HTERT RPE-1 (cell line): ENCODE results near the gene S100A13.
"Not testable (repeated sequence)": the region's sequence is repeated elsewhere in the genome, so short reads cannot be mapped to it uniquely, and the experiment has no call there.

Experiments
- in situ Hi-C: fragments of 300-500 bp; cut with MboI; formaldehyde crosslinking; loops from 4 replicates; pipeline ENCODE4 v1.14.3; 2020; ENCODE audit warnings: low sequenced_read_pairs

S100A13 gene

DNA sequence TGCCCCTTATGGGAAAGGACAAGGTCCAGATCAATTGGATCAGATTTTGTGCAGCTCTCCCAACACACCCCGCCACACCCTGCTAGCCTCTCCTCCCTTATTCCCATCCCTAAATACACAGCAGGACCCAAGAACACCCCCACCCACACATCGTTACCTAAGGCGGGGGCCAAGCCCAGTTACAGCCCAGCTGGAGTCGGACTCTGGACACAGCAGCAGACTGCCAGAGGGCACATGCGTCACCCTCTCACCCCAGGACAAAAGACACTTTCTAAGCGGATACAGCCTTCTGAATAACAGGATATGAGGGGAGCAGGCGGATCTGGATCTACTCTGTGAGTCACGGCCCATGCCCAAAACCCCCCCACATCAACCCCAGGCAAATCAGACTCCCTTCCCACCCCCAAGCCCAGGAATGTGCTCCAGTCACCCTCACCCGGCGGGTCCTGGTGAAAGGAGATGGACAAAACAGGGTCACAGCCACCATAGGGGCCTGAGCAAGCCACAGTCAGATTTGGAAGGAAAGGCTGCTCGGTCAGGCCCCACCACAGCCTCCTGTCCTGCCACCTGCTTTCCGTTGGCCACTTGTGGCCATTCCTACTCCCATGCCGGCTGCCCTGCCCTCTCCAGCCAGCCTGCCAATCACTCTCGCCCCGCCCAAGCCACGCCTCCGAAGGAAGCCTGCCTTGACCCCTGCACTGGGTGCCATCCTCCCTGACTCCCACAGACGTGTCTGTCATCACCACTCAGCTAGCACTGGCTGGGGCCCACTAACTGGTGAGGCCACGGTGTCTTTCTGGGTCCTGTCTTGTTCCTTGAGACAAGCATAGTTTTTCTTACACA is 18.3 kb downstream of the S100A13 start:
- in situ Hi-C loops = no loop called here

DNA sequence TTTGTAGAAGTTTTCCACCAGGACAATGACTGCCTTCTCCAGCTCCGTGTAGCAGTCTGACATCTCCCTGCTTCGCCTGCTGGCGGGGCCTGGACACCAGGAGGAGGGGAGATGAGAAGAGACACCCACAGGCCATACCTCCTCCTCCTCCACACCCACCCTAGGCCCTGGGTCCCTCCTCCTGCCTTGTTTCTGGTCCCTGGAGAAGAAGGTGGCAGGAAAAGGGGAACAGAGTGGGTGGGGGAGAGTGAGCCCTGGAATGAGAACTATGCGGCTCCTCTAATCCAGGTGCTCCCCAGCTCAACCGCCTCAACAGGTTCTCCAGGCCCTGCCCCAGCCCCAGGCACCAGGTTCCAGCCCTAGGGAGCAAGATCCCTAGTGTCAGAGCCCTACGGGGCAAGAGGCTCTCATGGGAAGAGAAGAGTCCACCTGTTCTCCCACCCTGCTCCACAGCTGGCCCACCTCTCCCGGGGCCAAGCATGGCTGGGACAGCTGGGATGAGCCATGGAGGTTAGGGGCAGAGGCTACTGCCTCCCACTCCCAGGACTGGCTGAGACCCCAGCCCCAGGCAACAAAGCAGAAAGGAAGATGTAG is 19.1 kb downstream of the S100A13 start:
- in situ Hi-C loops = no loop called here

DNA sequence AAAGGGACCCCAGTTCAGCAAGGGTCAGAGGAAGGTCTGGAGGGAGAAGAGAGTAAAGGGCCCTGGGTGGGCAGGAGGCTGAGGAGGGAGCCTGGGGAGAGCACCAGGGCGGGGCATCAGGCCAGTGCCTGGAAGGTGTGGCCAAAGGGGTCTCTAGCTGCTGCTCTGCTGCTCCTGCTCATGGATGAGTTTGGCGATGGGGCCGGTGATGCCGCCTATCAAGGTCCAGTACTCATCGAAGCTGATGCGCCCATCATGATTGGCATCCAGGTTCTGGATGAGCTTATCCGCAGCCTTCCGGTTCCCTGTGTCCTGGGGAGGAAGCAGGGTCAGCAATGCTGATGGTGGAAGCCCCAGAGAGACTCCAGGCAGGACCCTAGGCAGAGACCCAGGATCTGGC is 19.9 kb downstream of the S100A13 start:
- in situ Hi-C loops = no loop called here

DNA sequence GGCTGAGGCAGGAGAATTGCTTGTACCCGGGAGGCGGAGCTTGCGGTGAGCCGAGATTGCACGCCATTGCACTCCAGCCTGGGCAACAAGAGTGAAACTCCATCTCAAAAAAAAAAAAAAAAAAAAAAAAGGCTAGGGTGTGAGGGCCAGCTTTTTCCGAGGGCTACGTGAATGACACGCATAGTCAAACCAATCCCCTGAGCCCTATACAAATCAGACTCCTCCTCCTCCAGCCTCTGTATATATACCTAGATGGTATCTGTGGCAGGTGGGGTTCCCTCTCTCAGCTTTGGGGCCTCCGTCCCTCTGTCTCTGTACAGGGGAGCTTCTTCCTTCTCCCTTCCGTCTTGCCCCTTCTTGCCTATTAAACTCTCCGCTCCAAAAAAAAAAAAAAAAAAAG is 21.1 kb downstream of the S100A13 start:
- in situ Hi-C loops = no loop called here

DNA sequence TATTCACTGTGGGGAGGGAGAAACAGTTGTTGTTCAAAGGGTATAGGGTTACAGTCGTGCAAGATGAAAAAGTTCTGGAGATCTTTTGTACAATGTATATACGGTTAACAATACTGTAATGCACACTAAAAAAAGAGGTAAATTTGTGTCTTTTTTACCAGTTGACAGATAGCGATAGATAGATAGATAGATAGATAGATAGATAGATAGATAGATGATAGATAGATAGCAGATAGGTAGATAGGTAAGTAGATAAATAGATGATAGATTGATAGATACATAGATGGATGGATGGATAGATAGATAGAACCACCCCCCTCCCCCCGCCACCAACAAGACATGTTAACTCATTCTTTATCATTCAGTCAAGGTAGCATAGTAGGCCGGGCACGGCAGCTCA is 24.6 kb downstream of the S100A13 start:
- in situ Hi-C loops = no loop called here

DNA sequence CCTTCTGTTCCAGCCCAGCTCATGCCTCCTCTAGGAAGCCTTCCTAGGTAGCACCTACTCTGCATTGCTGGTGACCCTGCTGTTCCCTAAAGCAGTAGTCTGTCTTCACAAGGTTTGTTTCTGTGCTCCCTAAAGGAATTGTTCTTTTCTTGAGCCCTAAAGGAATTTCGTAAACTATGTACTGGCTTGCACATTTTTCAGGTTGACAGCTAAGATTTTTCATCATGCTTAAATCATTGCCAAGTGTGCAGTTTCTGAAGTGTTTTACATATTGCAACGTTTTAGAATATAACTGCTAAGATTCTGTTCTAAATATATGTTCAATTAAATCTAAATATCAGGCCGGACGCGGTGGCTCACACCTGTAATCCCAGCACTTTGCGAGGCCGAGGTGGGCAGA is 27.5 kb downstream of the S100A13 start:
- in situ Hi-C loops = no loop called here

DNA sequence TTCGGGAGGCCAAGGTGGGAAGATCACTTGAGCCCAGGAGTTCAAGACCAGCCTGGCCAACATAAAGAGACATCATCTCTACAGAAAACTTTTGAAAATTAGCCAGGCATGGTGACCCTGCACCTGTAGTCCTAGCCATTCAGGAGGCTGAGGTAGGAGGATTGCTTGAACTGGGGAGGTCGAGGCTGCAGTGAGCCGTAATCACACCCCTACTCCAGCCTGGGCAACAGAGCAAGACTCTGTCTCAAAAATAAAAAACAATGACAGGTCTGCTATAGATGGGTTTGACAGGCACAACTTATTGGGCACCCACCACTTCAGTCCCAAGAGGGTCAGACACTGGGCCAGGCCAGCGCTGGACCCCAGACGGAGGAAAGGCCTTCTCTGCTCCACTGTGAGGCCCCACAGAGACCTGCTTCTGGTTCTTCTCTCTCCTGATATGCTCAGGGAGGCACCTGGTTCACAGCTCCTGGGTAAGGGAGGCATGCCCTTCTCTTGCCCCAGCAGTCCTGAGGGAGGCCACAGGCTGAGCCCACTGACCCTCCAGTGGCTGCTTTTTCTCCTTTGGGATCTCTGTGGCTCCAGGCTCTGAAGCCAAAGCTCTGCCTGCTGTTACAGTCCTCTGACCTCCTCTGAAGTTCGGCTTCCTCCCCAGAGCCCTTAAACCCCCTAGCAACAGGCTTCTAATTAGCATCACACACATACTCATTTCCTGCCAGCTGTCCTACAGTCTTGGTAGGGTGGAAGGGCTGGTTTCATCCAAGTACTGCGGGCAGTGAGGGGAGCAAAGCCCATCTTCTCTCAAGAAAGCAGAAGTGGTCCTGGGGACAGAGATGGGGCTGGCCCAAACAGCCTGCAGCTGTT is 28.8 kb downstream of the S100A13 start:
- in situ Hi-C loops = no loop called here

DNA sequence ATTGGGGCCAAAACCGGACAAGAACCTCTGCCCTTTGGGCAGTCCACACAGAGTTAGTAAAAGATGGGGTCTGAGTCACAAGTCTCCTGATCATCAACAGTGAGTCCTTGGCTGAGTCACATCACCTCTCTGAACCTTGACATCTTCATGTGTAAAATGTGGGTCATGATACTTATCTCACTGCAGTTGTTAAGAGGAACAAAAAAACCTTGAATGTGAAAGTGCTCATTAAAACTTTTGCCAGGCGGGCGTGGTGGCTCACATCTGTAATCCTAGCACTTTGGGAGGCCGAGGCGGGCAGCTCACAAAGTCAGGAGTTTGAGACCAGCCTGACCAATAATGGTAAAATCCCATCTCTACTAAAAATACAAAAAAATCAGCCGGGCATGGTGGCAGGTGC is 30.1 kb downstream of the S100A13 start:
- in situ Hi-C loops = no loop called here

DNA sequence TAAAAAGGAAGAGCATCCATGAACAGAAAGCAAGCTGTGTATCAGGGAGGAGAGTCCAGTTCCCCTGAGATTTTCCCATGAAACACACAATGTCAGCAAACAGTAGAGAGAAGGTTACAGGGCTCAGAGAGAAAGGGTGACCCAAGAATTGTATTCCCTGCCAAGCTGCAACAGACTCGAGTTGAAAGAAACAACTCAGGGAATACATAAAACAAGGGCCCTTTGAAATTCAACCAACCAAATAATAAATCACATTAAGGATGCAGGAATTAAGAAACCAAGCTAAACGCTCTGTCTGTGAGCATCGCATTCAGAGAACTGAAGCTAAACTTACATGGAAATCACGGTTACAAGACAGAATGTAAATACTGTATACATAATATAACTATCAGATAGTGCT is 34.6 kb downstream of the S100A13 start:
- in situ Hi-C loops = no loop called here

DNA sequence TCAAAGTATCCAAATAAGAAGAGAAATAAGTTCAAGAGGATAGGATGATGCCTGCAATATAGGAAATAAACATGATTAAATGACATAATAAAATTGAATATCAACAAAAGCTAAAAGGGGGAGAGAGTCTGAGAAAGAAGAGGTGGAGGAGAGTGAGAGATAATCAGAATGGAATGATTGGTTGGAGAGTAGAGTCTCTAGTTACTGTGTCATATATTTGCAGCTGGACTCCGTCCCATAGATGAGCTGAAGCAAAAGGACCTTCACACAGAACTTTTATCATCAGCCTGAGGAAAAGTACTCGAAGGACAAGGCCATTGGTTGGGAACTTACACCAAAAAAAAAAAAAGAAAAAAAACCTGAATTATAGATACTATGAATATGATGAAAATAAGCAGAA is 38.8 kb downstream of the S100A13 start:
- in situ Hi-C loops = no loop called here

DNA sequence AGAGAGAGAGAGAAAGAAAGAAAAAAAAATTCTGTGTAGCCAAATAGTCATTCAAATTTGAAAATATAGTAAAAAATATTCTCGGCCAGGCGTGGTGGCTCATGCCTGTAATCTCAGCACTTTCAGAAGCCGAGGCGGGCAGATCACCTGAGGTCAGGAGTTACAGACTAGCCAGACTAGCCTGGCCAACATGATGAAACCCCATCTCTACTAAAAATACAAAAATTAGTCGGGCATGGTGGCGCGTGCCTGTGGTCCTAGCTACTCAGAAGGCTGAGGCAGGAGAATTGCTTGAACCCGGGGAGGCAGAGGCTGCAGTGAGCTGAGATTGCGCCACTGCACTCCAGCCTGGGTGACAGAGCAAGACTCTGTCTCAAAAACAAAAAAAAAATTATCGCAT is 39.3 kb downstream of the S100A13 start:
- in situ Hi-C loops = not testable (repeated sequence)

DNA sequence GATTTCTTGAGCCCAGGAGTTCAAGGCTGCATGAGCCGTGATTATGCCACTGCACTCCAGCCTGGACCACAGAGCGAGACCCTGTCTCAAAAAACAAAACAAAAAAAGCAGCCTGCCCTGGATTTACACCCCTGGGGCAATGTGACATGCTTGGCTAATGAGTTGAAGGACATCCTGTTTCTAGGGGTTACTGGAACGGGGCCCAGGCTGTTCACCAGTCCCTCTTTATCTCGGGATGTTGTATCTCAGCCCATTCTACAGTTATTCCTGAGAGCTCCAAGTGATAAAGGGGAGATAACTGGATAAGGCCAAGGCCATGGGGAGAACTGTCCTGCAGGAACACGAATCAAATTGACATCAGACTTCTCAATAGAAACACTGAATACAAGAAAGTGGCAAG is 40.0 kb downstream of the S100A13 start:
- in situ Hi-C loops = no loop called here

DNA sequence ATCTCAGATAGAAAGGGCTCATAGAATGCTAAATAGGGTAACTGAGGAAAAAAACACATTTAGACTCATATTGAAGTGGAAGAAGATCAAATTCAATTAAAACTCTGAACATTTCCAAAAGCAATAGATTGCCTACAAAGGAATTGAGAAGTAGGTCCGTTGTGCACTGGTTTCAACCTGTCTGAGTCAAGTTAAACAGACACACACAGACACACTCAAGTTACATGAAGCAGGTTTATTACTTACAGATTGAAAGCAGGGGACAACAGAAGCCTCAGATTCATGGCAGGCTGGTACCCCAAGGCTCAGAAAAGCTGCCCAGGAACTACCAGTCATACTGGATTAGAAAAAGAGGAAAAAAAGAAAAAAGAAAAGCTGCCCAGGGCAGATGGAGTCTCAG is 41.0 kb downstream of the S100A13 start:
- in situ Hi-C loops = no loop called here

DNA sequence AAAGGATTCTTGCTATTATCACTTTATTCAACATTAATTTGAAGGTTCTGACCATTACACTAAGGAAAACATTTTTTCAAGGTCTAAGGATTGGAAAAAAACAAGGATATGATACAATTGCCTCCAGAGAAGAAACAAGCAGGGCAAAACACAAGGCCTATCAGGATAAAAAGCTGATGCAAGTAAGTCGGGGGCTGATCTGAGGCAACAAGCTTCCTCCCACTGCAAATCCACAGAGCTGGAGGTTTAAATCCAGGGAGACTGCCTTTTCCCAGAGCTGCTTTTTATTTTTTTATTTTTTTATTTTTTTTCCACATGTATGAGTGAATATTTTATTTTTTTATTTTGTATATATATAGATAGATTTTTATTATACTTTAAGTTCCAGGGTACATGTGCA is 42.3 kb downstream of the S100A13 start:
- in situ Hi-C loops = no loop called here

DNA sequence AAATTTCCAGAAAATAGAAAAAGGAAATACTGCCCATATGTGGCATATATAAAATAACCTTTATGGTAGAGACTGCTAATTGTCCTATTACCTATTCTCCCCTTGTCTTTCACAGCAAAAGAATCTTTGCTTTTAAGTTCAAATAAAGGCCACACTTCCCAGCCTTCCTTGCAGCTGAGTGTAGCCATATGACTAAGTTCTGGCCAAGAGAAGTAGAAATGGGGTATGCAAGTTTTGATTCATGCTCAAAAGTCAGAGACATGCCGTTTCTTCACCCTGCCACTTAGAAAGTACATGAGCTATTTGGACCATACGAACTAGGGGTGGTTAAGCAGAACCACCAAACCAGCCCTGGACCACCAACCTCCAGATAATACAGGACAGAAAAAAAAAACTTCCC is 43.3 kb downstream of the S100A13 start:
- in situ Hi-C loops = no loop called here

DNA sequence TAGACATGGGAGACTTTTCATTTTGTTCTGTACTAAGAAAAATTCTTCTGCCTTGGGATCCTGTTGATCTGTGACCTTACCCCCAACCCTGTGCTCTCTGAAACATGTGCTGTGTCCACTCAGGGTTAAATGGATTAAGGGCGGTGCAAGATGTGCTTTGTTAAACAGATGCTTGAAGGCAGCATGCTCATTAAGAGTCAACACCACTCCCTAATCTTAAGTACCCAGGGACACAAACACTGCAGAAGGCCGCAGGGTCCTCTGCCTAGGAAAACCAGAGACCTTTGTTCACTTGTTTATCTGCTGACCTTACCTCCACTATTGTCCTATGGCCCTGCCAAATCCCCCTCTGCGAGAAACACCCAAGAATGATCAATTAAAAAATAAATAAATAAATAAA is 43.8 kb downstream of the S100A13 start:
- in situ Hi-C loops = not testable (repeated sequence)

DNA sequence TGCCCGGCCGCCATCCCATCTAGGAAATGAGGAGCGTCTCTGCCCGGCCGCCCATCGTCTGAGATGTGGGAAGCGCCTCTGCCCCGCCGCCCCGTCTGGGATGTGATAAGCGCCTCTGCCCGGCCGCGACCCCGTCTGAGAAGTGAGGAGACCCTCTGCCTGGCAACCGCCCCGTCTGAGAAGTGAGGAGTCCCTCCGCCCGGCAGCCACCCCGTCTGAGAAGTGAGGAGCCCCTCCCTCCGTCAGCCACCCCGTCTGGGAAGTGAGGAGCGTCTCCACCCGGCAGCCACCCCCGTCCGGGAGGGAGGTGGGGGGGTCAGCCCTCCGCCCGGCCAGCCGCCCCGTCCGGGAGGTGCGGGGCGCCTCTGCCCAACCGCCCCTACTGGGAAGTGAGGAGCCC is 44.5 kb downstream of the S100A13 start:
- in situ Hi-C loops = not testable (repeated sequence)

DNA sequence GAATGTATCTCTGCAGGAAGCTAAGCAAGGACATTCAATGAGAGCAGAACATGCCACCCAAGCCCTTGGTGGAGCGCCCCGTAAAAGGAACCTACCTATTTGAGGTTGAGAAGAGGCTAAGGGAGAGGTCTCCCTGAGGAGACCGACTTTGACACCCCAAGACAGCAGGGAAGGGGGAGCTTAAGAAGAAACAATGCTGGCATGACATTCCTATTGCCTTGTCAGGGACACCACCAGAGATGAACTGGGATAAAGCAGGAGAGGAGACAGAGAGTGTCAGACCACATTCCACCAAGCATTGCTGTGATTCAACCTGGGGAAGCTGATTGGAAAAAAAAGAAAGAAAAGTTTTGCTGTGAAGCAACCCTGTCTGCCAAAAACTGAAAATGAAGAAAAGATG is 48.4 kb downstream of the S100A13 start:
- in situ Hi-C loops = no loop called here

DNA sequence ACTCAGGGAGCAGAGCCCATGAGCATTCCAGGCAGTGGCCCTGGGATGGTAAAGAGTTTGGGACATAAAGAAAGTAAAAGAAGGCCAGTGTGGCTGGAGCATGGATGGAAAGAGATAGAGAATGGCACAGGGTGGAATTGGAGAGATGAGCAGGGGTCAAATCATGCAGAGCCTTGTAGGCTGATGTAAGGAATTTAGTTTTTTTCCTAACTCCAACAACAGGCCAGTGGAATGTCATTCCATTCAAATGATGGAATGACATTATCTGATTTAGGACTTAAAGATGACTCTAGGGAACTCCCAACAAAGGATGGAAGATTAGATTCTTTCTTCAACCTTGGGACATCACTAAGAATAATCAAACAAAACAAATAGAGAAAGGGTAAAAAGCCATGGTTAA is 48.8 kb downstream of the S100A13 start:
- in situ Hi-C loops = no loop called here

DNA sequence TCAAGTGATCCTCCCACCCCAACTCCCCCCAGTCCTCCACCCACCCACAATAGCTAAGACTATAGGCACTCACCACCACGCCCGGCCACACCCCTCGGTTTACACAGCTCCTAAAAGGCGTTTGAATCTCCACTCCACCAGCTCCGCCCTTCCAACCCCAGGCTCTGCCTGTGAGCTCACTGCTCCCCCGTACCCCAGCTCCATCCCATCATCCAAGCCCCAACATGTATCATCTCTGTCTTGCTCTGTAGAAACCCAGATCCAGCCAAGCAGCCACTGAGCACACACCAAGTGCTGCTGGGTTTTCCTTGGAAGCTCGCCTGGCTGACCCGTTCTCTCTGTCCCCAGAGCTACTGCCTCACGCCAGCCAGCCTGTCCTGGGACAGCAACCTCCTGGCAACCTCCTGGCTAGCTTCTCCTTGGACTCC is 49.7 kb downstream of the S100A13 start:
- in situ Hi-C loops = no loop called here

DNA sequence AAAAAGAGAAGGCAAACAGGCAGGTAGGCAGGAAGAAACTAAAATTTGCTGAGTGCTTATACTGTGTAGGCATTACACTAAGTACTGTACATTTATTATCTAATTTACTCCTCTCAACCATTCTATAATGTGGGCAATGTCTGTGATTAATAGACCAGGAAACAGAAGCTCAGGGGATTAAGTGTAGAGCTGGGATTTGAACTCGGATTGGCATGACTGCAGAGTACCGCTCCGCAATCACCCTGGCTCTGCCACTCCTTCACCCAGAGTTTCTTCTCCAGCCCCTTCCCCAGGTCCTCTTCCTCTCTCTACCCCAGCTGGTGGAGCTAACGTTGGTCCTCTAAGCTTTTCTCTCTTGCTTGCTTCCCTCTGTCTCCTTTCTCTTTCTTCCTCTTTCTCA is 50.2 kb downstream of the S100A13 start:
- in situ Hi-C loops = no loop called here

DNA sequence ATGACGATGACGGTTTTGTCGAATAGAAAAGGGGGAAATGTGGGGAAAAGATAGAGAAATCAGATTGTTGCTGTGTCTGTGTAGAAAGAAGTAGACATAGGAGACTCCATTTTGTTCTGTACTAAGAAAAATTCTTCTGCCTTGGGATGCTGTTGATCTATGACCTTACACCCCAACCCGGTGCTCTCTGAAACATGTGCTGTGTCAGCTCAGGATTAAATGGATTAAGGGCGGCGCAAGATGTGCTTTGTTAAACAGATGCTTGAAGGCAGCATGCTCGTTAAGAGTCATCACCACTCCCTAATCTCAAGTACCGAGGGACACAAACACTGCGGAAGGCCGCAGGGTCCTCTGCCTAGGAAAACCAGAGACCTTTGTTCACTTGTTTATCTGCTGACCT is 51.8 kb downstream of the S100A13 start:
- in situ Hi-C loops = not testable (repeated sequence)
